GM18858 (cell line): ENCODE measurements around the gene CAPN15.

Experiments
- ATAC-seq: cut with Tn5 transposase; IDR thresholded peaks from one replicate; pipeline ENCODE4 v1.9.1; 2021; ENCODE audit not compliant: unreplicated experiment

CAPN15 gene

GRCh38 chr16:574021-574760 is 46.7 kb downstream of the CAPN15 start:
- ATAC-seq, result no peak

DNA sequence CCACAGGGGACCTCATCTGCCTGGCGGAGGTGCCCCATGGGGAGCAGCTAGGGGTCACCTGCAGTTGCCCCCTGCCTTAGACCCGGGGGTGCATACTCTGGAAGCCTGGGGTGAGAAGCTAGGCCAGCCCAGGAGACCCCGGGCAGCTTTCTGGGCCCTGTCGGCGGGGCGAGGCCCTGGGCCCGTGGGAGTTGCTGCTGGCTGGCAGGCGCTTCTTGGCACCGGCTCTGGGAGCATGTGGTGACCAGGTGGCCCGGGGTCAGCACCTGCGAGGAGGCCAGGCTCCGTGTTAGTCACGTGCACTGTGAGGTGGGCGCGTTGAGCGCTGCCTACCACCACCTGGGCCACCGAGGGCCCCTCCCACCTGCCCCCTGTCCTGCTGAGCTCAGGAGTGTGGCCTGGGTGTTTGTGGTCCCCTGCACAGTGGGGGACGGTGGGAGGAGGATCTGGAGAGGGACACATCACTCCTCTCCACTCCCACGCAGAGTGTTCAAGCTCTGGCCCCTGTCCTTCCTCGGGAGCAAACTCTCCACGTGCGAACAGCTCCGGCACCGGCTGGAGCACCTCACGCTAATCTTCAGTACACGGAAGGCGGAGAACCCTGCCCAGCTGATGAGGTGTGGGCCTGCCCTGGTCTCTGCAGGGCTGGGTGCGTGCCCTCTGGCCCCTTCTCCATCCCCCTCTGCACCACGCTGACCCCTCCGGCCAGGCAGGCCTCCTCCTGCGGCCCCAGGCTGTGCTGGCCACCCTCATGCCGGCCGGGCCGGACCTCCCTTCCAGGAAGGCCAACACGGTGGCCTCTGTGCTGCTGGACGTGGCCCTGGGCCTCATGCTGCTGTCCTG is 48.1 kb downstream of the CAPN15 start:
- no peak for ATAC-seq

DNA sequence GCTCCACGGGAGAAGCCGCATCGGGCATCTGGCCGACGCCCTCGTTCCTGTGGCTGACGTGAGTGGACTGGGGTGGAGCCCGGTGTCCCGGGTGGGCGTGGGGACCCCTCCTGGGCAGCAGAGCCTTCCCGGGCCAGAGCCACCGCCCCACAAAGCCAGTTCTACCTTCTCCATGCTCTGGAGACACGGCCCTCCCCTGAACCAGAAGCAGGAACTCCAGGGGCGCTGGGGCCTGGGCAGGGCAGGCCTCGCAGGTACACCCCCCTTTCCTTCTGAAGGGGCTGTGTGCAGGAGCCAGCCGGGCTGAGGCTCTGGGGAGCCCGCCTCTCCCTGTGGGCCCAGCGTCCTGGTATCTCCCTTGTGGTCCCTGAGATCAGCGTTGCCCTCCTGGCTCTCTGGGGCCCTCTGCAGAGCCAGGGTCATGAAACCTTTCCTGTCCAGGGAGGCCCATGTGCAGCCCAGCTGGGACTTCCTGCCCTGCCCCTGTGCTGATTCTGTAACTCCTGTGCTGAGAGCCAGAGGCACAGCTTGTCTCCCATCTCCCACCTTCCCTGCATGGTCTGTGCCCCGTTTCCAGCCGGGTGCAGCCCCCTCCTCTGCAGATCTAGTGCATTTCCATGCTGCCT is 48.8 kb downstream of the CAPN15 start:
- no peak for ATAC-seq

DNA sequence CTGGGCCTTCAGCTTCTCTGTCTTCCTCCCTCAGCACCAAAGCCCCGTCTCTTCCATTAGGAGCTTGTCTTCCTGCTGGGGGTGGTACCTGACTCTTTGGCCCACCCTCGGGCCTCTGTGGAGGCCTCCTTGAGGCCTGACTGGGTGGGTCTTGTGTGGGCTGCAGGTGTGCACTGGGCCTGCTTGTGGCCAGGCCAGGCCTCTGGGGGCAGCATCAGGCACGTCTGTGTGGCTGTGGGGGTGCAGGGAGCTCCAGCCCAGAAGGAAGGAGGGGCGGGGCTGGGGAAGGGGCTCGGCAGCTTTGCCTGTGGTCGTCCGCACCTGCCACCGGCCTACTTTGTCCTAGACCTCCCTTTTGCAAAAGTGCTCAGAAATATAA is 49.3 kb downstream of the CAPN15 start:
- no peak for ATAC-seq

- ATAC-seq, result no peak
Observed at GRCh38 chr16:577796-578195, 50.3 kb downstream of the CAPN15 start.

DNA sequence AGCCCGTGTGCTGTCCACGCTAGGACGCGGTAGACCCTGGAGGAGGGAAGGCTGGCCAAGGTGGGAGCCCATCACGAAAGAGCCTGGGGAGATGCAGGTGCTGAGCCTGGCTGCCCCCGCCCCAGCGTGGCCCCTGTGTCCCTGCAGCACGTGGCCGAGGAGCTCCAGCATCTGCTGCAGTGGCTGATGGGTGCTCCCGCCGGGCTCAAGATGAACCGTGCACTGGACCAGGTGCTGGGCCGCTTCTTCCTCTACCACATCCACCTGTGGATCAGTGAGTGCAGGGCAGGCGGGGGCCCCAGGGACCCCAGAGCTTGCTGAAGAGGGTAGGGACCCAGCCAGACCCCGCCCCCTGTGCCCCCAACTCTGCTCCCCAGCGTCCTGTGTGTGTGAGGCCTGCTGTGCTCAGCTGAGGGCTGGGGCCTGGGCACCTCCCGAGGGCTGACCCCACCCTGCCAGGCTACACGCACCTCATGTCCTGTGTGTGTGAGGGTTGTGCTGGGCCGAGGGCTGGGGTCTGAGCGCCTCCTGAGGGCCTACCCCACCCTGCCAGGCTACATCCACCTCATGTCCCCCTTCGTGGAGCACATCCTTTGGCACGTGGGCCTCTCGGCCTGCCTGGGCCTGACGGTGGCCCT is 50.8 kb downstream of the CAPN15 start:
- ATAC-seq, result no peak

DNA sequence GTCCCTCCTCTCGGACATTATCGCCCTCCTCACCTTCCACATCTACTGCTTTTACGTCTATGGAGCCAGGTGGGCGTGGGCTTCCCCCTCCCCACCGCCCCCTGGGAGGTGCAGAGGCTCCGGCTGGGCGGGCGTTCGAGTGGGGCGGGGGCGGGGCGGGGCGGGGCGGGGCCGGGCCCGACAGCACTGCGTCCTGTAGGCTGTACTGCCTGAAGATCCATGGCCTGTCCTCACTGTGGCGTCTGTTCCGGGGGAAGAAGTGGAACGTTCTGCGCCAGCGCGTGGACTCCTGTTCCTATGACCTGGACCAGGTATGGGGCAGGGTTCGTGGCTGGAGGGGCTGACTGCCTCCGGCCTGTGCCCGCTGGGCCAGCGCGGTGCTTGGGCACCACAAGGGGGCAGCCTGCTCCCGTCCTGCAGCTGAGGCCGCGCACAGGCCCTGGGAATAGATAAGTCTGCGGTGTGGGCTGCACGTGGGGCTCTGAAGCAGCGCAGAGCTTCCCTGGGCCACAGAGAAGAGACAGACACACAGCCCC is 51.4 kb downstream of the CAPN15 start:
- no peak for ATAC-seq

- no peak for ATAC-seq
Observed at GRCh38 chr16:580141-580945, 52.8 kb downstream of the CAPN15 start.

GRCh38 chr16:580946-581498 is 53.5 kb downstream of the CAPN15 start:
- no peak for ATAC-seq

GRCh38 chr16:582218-582613 is 54.7 kb downstream of the CAPN15 start:
- no peak for ATAC-seq

GRCh38 chr16:582614-583331 is 55.3 kb downstream of the CAPN15 start:
- ATAC-seq, result no peak

- ATAC-seq, result no peak
Observed at GRCh38 chr16:583470-583814, 55.9 kb downstream of the CAPN15 start.

DNA sequence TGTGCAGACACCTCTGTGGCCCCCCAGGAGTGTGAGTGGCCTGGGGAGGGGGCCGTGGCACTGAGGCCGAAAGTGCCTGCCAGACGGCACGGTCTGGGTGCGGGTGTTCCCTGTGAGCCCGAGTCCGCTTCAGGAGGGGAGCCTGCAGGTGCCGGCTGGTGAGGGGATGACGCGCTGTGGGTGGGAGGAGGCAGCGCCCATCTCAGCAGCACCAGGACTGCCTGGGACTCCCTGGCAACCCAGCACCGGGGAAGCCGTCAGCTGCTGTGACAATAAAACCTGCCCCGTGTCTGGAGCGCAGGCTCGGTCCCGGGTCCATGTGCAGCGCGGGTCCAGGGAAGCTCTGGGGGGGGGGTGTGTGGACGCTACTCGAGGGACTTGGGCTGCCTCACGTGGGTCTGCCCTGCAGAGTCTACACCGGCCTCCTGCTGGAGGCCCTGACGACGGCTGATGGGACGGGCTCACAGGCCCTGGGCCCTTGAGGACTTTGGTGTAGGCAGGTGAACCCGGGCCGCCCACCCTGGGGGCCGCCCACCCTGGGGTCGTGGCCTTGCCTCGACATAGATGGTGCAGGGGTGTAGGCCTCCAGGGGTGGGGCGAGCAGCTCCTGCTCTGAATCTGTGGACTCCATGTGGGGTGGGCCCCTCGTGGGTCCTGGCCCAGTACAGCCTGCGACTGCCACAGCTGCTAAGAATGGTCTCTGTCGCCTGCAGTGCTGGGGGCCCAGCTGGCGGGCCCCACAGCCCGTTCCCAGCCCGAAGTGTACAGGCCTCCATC is 56.5 kb downstream of the CAPN15 start:
- ATAC-seq, result no peak

- ATAC-seq, result no peak
Observed at GRCh38 chr16:585351-585750, 57.8 kb downstream of the CAPN15 start.

DNA sequence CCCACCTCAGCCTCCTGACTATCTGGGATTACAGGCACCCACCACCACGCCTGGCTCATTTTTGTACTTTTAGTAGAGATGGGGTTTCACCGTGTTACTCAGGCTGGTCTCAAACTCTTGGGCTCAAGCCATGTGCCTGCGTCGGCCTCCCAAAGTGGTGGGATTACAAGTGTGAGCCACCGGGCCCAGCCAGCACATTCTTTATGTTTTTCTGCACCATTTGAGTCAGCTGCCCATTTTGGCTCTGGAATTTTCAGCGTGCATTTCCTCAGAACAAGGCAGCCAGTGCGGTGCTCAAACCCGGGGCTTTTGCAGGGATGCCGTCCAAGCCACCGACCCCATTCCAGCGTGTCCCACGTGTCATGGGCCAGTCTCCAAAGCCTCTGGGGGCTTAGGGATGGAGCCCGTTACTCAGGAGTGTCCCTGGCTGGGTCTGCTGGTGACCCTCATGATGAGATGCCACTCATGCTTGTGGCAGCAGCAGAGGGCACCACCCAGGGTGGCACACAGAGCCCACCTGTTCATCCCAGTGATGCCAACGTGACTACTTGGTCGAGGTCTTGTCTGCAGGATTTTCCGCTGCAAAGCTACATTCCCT is 58.6 kb downstream of the CAPN15 start:
- ATAC-seq, result no peak

DNA sequence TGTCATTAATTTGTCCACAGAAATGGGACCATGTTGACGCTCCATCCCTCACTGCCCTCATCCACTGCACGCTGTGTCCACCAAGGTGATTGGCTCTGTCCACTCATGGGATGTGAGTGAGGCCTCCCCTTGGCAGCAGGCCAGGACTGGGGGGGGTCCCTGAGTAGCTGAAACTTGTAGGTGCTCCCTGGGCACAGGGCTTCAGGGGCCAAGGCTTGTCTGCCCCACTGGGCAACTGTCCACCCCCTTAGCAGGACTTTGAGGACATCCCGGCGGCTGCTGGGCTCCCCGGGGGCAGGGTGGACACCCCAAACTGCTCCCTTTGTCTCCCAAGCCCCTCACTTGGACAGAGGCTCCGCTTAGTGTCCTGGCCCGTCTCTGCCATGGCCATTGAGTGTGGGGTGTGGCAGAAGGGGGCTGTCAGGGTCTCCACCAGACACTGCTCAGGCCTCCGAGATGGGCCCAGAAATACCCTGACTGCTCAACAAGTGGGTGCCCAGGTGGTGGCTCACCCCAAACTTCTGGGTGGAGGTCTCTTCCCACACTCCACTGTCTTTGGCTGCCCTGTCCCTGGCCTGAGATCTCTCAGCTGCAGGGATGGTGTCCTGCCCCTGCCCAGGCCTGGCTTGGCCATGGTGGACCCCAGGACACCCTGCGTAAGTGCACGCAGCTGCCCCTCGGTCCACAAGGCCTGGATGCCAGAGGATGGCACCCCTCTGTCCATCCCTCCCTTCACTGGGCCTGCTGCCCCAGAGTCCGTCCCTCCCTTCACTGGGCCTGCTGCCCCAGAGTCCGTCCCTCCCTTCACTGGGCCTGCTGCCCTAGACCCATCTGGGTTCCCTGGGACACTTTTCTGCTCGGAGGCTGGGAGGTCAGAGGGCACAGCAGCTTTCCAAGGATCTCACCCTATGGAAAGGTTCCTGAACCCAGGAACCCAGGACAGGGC is 59.4 kb downstream of the CAPN15 start:
- ATAC-seq, result no peak

DNA sequence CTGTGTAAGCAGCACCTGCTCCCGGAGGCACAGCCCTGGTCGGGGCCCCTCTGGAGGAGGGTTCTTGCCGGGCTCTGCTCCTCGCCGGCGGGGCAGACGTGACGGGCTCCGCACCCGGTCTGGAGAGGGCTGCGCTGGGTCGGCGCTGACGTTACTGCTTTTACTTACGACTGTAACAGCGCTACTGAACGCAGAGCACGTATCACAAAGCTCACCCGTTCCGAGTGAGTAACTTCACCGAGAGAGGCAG is 61.1 kb downstream of the CAPN15 start:
- ATAC-seq, result peak; percentile 5
